Testis (tissue), 3 donors: Measurements from ENCODE around the gene ASTN1. TPM values are rescaled to one million over a fixed set of nuclear protein-coding genes. Genes with fewer than 3 reads are reported as not detected.

Experiments used
- DNase-seq: peaks from one replicate; pipeline ENCODE4 v3.0.0-alpha.2; 2019
- H3K27ac ChIP-seq, 2 donors: fragments of 200-600 bp; sonication (generic); one replicate each; pipeline ENCODE4 v1.5.1; 2019
- H3K27me3 ChIP-seq: fragments of 200-600 bp; sonication (generic); one replicate; pipeline ENCODE4 v1.5.1; 2019
- H3K36me3 ChIP-seq: fragments of 200-600 bp; sonication (generic); one replicate; pipeline ENCODE4 v1.5.1; 2017; ENCODE audit warnings: low read depth; ENCODE audit errors: missing control alignments
- H3K4me1 ChIP-seq: fragments of 200-600 bp; sonication (generic); one replicate; pipeline ENCODE4 v1.5.1; 2019
- H3K4me3 ChIP-seq, 2 donors: fragments of 200-600 bp; sonication (generic); one replicate each; pipeline ENCODE4 v1.5.1; 2017 to 2019
- H3K9me3 ChIP-seq: fragments of 200-600 bp; sonication (generic); one replicate; pipeline ENCODE4 v1.5.1; 2017
- CTCF ChIP-seq, 3 experiments: fragments of 450-650 bp in 2 of 3; fragments of 200-600 bp in 1 of 3; sonication (generic) in 1 of 3; IDR thresholded peaks; one replicate each; pipeline ENCODE4 v1.5.1; 2016 to 2019; ENCODE audit warnings: antibody characterized with exemption in 3 of 3, mild to moderate bottlenecking in 2 of 3, moderate library complexity in 1 of 3
- POLR2A ChIP-seq: fragments of 450-650 bp; IDR thresholded peaks from one replicate; pipeline ENCODE4 v1.6.1; 2017; ENCODE audit warnings: antibody characterized with exemption, mild to moderate bottlenecking, moderate library complexity
- whole genome bisulfite sequencing, 2 donors: methylation state at CpG; one replicate each; pipeline ENCODE4 v1.1.5; 2018; 5-methylcytosine and 5-hydroxymethylcytosine counted together
- intact Hi-C: fragments of 100-400 bp; cut with DNase I; formaldehyde crosslinking; loops from one replicate; pipeline ENCODE4 v1.15.1; 2023; ENCODE audit warnings: low total_unique reads
- polyA plus RNA-seq: library from polyadenylated mRNA; stranded (reverse); fragments of 350-450 nt; fragmentation: Illumina TruSeq; extraction: RNeasy Lipid Tissue Mini Kit (QIAGEN cat#74804); gene quantifications from one replicate; pipeline ENCODE4 v1.2.3, GENCODE V29; 2014; ENCODE audit warnings: low read depth, low replicate concordance; ENCODE audit not compliant: insufficient read depth
- total RNA-seq, 2 donors: library from RNA; depleted of rRNA; stranded (reverse); fragments of >200 nt; gene quantifications; one replicate each; pipeline ENCODE4 v1.2.3, GENCODE V29; 2016

ASTN1 gene
- total and polyA plus RNA-seq, 3 donors from 2014 or later, result 1.2 to 2.7 (median 2.1) TPM

GRCh38 chr1:176949033-176949662 is 215.4 kb downstream of the ASTN1 start:
- H3K27ac ChIP-seq, result no peak overlapping the region
- no peak overlapping the region for H3K4me3 ChIP-seq
- no peaks in the 10 kb centered on the region for H3K9me3 ChIP-seq
- DNase-seq, result peak; percentile 82
- no peaks in the 10 kb centered on the region for H3K36me3 ChIP-seq
- intact Hi-C loops, result no loop called here
- WGBS, 2 donors, result 37 to 44% methylated on average over 17 of the region's 17 CpGs
- no peaks in the 10 kb centered on the region for H3K4me1 ChIP-seq
- peak; percentile 21 to 59 (median 35) for TF ChIP-seq CTCF (IDR thresholded peaks at IDR 0.05)
- TF ChIP-seq POLR2A, result no peak
- H3K27me3 ChIP-seq, result no peaks in the 10 kb centered on the region

GRCh38 chr1:176944606-176945005 is 219.9 kb downstream of the ASTN1 start:
- no peak for TF ChIP-seq CTCF (IDR thresholded peaks at IDR 0.05)
- TF ChIP-seq POLR2A, result no peak
- Histone ChIP-seq H3K36me3 (no peaks in the 10 kb centered on the region), H3K4me1 (no peaks in the 10 kb centered on the region), H3K9me3 (no peaks in the 10 kb centered on the region), H3K27me3 (no peaks in the 10 kb centered on the region), H3K27ac (no peak overlapping the region), H3K4me3 (no peak overlapping the region)
- intact Hi-C loops, result no loop called here
- WGBS, 2 donors, result 94% methylated on average over 4 of the region's 4 CpGs
- no peak for DNase-seq

GRCh38 chr1:176943783-176944182 is 220.7 kb downstream of the ASTN1 start:
- H3K27ac ChIP-seq, result no peak overlapping the region
- WGBS, 2 donors, result 92 to 93% methylated on average over 4 of the region's 4 CpGs
- intact Hi-C loops, result no loop called here
- TF ChIP-seq CTCF (IDR thresholded peaks at IDR 0.05) (no peak), POLR2A (no peak)
- no peaks in the 10 kb centered on the region for H3K9me3 ChIP-seq
- H3K36me3 ChIP-seq, result no peaks in the 10 kb centered on the region
- H3K4me1 ChIP-seq, result no peaks in the 10 kb centered on the region
- H3K27me3 ChIP-seq, result no peaks in the 10 kb centered on the region
- no peak for DNase-seq
- H3K4me3 ChIP-seq, result no peak overlapping the region

- H3K36me3 ChIP-seq, result no peaks in the 10 kb centered on the region
- no peaks in the 10 kb centered on the region for H3K9me3 ChIP-seq
- no peak overlapping the region for H3K4me3 ChIP-seq
- no peaks in the 10 kb centered on the region for H3K27me3 ChIP-seq
- intact Hi-C loops, result no loop called here
- TF ChIP-seq CTCF (IDR thresholded peaks at IDR 0.05), result no peak
- TF ChIP-seq POLR2A, result no peak
- H3K4me1 ChIP-seq, result no peaks in the 10 kb centered on the region
- no peak for DNase-seq
- H3K27ac ChIP-seq, result no peak overlapping the region
- WGBS, 2 donors, result 93 to 100% methylated on average over 1 of the region's 1 CpG
Measured at GRCh38 chr1:176942346-176942745, 222.2 kb downstream of the ASTN1 start.

- Histone ChIP-seq H3K4me1 (no peaks in the 10 kb centered on the region), H3K27me3 (no peaks in the 10 kb centered on the region), H3K4me3 (no peak overlapping the region), H3K36me3 (no peaks in the 10 kb centered on the region), H3K27ac (no peak overlapping the region), H3K9me3 (no peaks in the 10 kb centered on the region)
- 88% methylated on average over 2 of the region's 2 CpGs for WGBS, 2 donors
- intact Hi-C loops, result no loop called here
- no peak for DNase-seq
- TF ChIP-seq CTCF (IDR thresholded peaks at IDR 0.05) (no peak), POLR2A (no peak)
Measured at GRCh38 chr1:176939993-176940392, 224.5 kb downstream of the ASTN1 start.
